HCT116 (cell line): ENCODE measurements around the gene LZTR1. TPM values are rescaled to one million over a fixed set of nuclear protein-coding genes. Genes with fewer than 3 reads are reported as not detected.
"Not testable (repeated sequence)": the region's sequence is repeated elsewhere in the genome, so short reads cannot be mapped to it uniquely, and the experiment has no call there.

Experiments used
- ATAC-seq: fragments of 200-7000 bp; cut with Tn5 transposase; 2 replicates; pipeline ENCODE4 v1.9.1; 2020; ENCODE audit warnings: mild to moderate bottlenecking, moderate library complexity
- BruUV-seq: library from RNA; stranded (reverse); fragments of 400-500 nt; replicated peaks from 2 replicates; lab custom pipeline; 2021; lab: Mats Ljungman, UMichigan
- CTCF ChIA-PET: fragments of 300-600 bp; sonication (Branson Sonifier 250); formaldehyde crosslinking; loops from one replicate; lab custom pipeline; 2021; ENCODE audit warnings: antibody characterized with exemption; lab: Charles Lee
- POLR2A ChIA-PET: fragments of 300-600, 350-600 bp; sonication (Branson Sonifier 250); formaldehyde crosslinking; loops from one replicate; lab custom pipeline; 2021; ENCODE audit warnings: antibody characterized with exemption; lab: Charles Lee
- RAD21 ChIA-PET, 2 experiments: fragments of 300-600 bp; sonication (Branson Sonifier 250); formaldehyde crosslinking; loops; one replicate each; lab custom pipeline; 2023; ENCODE audit warnings: low total read pairs in 2 of 2; ENCODE audit not compliant: uncharacterized antibody in 2 of 2, unreplicated experiment in 2 of 2, low non-redundant PET in 1 of 2; lab: Charles Lee
- DNase-seq: peaks from one replicate; pipeline ENCODE4 v3.0.0-alpha.2; 2010; ENCODE audit warnings: low read depth, low spot score
- H2AFZ ChIP-seq: fragments of 200-600 bp; shearing (Covaris generic), sonication (generic); 2 replicates; pipeline ENCODE4 v1.6.1; 2017; ENCODE audit warnings: low read depth, mixed run types, mixed read lengths, antibody characterized with exemption, low read length; ENCODE audit not compliant: poor library complexity, severe bottlenecking
- H3K27ac ChIP-seq: 2 replicates; pipeline ENCODE4 v1.5.1; 2012; ENCODE audit warnings: low read depth, low read length
- H3K27me3 ChIP-seq: fragments of 200-600 bp; sonication (generic); 2 replicates; pipeline ENCODE4 v1.6.1; 2016; ENCODE audit warnings: mixed run types, low read length, mixed read lengths; ENCODE audit not compliant: insufficient read depth
- H3K36me3 ChIP-seq, 2 experiments: fragments of 200-500 bp in 1 of 2; fragments of 200-600 bp in 1 of 2; sonication (Bioruptor generic) in 1 of 2; sonication (generic) in 1 of 2; 2 replicates each; pipeline versions ENCODE4 v1.5.1 to v1.6.1; 2014 to 2016; ENCODE audit warnings: low read length in 2 of 2, inconsistent platforms in 1 of 2, mixed read lengths in 1 of 2, mixed run types in 1 of 2; ENCODE audit not compliant: insufficient read depth in 2 of 2, control insufficient read depth in 1 of 2
- H3K4me1 ChIP-seq, 2 experiments: fragments of 200-600 bp in 1 of 2; sonication (generic) in 1 of 2; 2 replicates each; pipeline versions ENCODE4 v1.5.1 to v1.6.1; 2012 to 2017; ENCODE audit warnings: low read length in 2 of 2, inconsistent platforms in 1 of 2, mild to moderate bottlenecking in 1 of 2, mixed read lengths in 1 of 2, mixed run types in 1 of 2, moderate library complexity in 1 of 2; ENCODE audit not compliant: insufficient read depth in 2 of 2, control insufficient read depth in 1 of 2
- H3K4me2 ChIP-seq: fragments of 200-600 bp; sonication (generic); 2 replicates; pipeline ENCODE4 v1.6.1; 2017; ENCODE audit warnings: mixed run types, low read length, mixed read lengths
- H3K4me3 ChIP-seq, 2 experiments: fragments of 200-600 bp in 1 of 2; sonication (generic) in 1 of 2; replicated peaks in 1 of 2; 2 replicates each; pipeline ENCODE4 v1.5.1; 2011 to 2016; ENCODE audit warnings: low read length in 2 of 2, control low read depth in 1 of 2, low read depth in 1 of 2, mild to moderate bottlenecking in 1 of 2, mixed read lengths in 1 of 2, mixed run types in 1 of 2
- H3K79me2 ChIP-seq: fragments of 200-600 bp; sonication (generic); 2 replicates; pipeline ENCODE4 v1.6.1; 2017; ENCODE audit warnings: mild to moderate bottlenecking, mixed run types, low read length, moderate library complexity, mixed read lengths; ENCODE audit not compliant: insufficient read depth
- H3K9ac ChIP-seq: fragments of 200-600 bp; sonication (generic); 2 replicates; pipeline ENCODE4 v1.6.1; 2016; ENCODE audit warnings: low read length, mixed read lengths
- H3K9me2 ChIP-seq: fragments of 200-600 bp; sonication (generic), shearing (Covaris generic); 2 replicates; pipeline ENCODE4 v1.6.1; 2017; ENCODE audit warnings: mixed run types, mild to moderate bottlenecking, moderate library complexity; ENCODE audit not compliant: insufficient read depth
- H3K9me3 ChIP-seq, 2 experiments: fragments of 200-500 bp in 1 of 2; fragments of 200-600 bp in 1 of 2; sonication (Bioruptor generic) in 1 of 2; sonication (generic) in 1 of 2; 2 replicates each; pipeline ENCODE4 v1.6.1; 2014 to 2017; ENCODE audit warnings: low read length in 2 of 2, mixed read lengths in 2 of 2, inconsistent platforms in 1 of 2, low read depth in 1 of 2, mild to moderate bottlenecking in 1 of 2, mixed run types in 1 of 2, moderate library complexity in 1 of 2; ENCODE audit not compliant: control insufficient read depth in 1 of 2, insufficient read depth in 1 of 2
- H4K20me1 ChIP-seq: fragments of 200-600 bp; sonication (generic), shearing (Covaris generic); 2 replicates; pipeline ENCODE4 v1.6.1; 2017; ENCODE audit warnings: mixed run types, mild to moderate bottlenecking, moderate library complexity; ENCODE audit not compliant: insufficient read depth
- CEBPB ChIP-seq: IDR thresholded peaks from 2 replicates; pipeline ENCODE4 v1.6.1; 2012; ENCODE audit warnings: low read depth
- ELF1 ChIP-seq: IDR thresholded peaks from 2 replicates; pipeline ENCODE4 v1.6.1; 2012; ENCODE audit warnings: low read depth, borderline replicate concordance
- EZH2 ChIP-seq: fragments of 200-600 bp; sonication (generic); IDR thresholded peaks from 2 replicates; pipeline ENCODE4 v1.6.1; 2017; ENCODE audit warnings: antibody characterized with exemption, mixed run types
- EZH2phosphoT487 ChIP-seq: fragments of 200-600 bp; IDR thresholded peaks from 2 replicates; pipeline ENCODE4 v1.6.1; 2018; ENCODE audit warnings: antibody characterized with exemption, borderline replicate concordance
- SRF ChIP-seq: IDR thresholded peaks from 2 replicates; pipeline ENCODE4 v1.6.1; 2012; ENCODE audit warnings: low read depth
- TCF7L2 ChIP-seq: IDR thresholded peaks from 2 replicates; pipeline ENCODE4 v1.7.0; 2011; ENCODE audit warnings: borderline replicate concordance, inconsistent platforms; ENCODE audit not compliant: insufficient read depth, insufficient read length; ENCODE audit errors: extremely low read depth
- ZNF274 ChIP-seq: fragments of 200-500 bp; sonication (Bioruptor generic); IDR thresholded peaks from 2 replicates; pipeline ENCODE4 v1.6.1; 2014; ENCODE audit warnings: mild to moderate bottlenecking, low read depth, low read length, inconsistent platforms
- intact Hi-C: fragments of 100-400 bp; cut with micrococcal nuclease; formaldehyde crosslinking; loops from 2 replicates; pipeline ENCODE4 v1.10.0; 2022
- total RNA-seq: library from RNA; stranded (reverse); gene quantifications from one replicate; pipeline ENCODE4 v1.2.1, GENCODE V29; 2021; ENCODE audit not compliant: unreplicated experiment

Gene LZTR1
- total RNA-seq, 1 experiment from 2014 or later, result 56.5 TPM

DNA sequence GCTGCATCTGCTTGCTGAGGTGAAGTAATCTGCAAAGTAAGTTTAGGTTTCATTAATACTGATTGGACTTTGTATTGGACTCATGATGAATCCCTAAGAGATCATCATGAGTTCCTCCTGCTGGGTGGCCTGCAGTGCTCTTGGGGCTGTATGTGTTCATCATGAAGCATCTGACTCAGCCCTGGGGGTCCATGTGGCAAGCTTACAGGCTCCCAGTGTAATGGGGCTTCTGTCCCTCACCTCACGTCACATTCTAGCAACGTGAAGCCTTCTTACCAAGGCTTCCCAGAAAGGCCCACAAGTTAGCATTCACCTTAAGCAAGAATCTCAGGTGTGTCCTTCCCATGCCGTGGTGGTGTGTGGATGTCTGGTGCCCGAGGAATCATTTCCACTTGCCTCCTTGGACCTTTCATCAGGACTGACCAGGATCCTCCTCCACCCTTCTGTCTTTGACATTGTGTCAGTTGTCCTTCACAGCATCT, 41.2 kb upstream of the LZTR1 start:
- TF ChIP-seq ZNF274, result no peak
- no peak for TF ChIP-seq EZH2
- TF ChIP-seq TCF7L2, result no peak
- TF ChIP-seq CEBPB, result no peak
- no peak for TF ChIP-seq SRF
- TF ChIP-seq ELF1, result no peak
- no peak for TF ChIP-seq EZH2phosphoT487
- POLR2A ChIA-PET, result no interaction called here
- Histone ChIP-seq H3K9ac (no peak overlapping the region), H3K4me1 (peaks cover 14 to 49% of the 10 kb centered on the region in 2 experiments), H3K27me3 (no peaks in the 10 kb centered on the region), H3K79me2 (peaks cover 99% of the 10 kb centered on the region), H3K4me3 (no peak overlapping the region), H2AFZ (no peak overlapping the region), H4K20me1 (peaks cover 59% of the 10 kb centered on the region; the same call in 1 of the 2 replicates), H3K9me3 (no peaks in the 10 kb centered on the region), H3K36me3 (peaks cover 9 to 11% of the 10 kb centered on the region in 2 experiments; a peak in 3 of 4 replicates), H3K9me2 (no peaks in the 10 kb centered on the region), H3K27ac (no peak overlapping the region), H3K4me2 (no peak overlapping the region)
- CTCF ChIA-PET, result interaction anchor here (1.6 kb wide), 1 partner anchor 24 kb away, joined by 4 read pairs; the partner anchor contains the start of gene CRKL
- no TSS peak for BruUV-seq
- intact Hi-C loops, result no loop called here
- RAD21 ChIA-PET, result no interaction called here
- DNase-seq (no peak), ATAC-seq (no peak)

DNA sequence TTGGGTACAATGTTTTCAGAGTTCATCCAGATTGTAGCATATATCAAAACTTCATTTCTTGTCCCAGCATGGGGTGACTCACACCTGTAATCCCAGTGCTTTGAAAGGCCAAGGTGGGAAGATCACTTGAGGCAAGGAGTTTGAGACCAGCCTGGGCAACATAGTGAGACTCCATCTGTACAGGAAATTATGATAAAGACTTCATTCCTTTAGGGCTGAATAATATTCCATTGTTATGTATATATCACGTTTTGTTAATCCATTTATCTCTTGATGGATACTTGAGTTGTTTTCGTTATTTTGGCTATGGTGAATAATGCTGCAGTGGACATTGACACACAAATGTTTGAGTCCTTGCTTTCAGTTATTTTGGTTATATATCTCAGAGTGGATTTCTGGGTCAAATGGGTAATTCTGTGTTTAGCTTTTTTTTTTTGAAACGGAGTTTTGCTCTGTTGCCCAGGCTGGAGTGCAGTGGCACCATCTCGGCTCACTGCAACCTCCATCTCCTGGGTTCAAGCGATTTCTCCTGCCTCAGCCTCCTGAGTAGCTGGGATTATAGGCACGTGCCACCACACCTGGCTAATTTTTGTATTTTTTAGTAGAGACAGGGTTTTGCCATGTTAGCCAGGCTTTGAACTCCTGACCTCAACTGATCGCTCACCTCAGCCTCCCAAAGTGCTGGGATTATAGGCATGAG, 39.7 kb upstream of the LZTR1 start:
- Histone ChIP-seq H3K79me2 (peaks cover 99% of the 10 kb centered on the region), H3K4me1 (peaks cover 14 to 61% of the 10 kb centered on the region in 2 experiments), H4K20me1 (peaks cover 67% of the 10 kb centered on the region; the same call in 1 of the 2 replicates)
- H3K4me2 ChIP-seq, H3K9ac ChIP-seq, H3K9me2 ChIP-seq, ATAC-seq, RAD21 ChIA-PET, H3K4me3 ChIP-seq, H3K9me3 ChIP-seq, POLR2A ChIA-PET, H3K36me3 ChIP-seq, H3K27me3 ChIP-seq, DNase-seq, BruUV-seq, H3K27ac ChIP-seq, intact Hi-C loops, H2AFZ ChIP-seq: not testable (repeated sequence)
- CTCF ChIA-PET, result interaction anchor here (1.6 kb wide), 1 partner anchor 25 kb away, joined by 4 read pairs; the partner anchor contains the start of gene CRKL
